Measurements from ENCODE around the gene HOXD8.
A peak's percentile ranks its signal among the peaks of the same experiment; 100 is the strongest.

Gene HOXD8

DNA sequence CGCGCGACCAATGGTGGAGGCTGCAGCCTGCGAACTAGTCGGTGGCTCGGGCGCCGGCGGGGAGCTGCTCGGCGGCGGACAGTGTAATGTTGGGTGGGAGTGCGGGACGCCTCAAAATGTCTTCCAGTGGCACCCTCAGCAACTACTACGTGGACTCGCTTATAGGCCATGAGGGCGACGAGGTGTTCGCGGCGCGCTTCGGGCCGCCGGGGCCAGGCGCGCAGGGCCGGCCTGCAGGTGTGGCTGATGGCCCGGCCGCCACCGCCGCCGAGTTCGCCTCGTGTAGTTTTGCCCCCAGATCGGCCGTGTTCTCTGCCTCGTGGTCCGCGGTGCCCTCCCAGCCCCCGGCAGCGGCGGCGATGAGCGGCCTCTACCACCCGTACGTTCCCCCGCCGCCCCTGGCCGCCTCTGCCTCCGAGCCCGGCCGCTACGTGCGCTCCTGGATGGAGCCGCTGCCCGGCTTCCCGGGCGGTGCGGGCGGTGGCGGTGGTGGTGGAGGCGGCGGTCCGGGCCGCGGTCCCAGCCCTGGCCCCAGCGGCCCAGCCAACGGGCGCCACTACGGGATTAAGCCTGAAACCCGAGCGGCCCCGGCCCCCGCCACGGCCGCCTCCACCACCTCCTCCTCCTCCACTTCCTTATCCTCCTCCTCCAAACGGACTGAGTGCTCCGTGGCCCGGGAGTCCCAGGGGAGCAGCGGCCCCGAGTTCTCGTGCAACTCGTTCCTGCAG, 6.7 kb upstream of the HOXD8 start, which contains the start of gene HOXD9:
HOXD9 (plus strand) TSS at position 37 of the 728 bp plus-strand sequence; CDS start at position 87, 50 bp downstream.
- CTCF ChIA-PET, result interaction anchor here (0.8 to 30.2 kb wide), 8 partner anchors 9 to 1040 kb away, joined by 3 to 1421 read pairs (median 14); no protein-coding TSS in a partner anchor
- TF ChIP-seq, protein P1, sequence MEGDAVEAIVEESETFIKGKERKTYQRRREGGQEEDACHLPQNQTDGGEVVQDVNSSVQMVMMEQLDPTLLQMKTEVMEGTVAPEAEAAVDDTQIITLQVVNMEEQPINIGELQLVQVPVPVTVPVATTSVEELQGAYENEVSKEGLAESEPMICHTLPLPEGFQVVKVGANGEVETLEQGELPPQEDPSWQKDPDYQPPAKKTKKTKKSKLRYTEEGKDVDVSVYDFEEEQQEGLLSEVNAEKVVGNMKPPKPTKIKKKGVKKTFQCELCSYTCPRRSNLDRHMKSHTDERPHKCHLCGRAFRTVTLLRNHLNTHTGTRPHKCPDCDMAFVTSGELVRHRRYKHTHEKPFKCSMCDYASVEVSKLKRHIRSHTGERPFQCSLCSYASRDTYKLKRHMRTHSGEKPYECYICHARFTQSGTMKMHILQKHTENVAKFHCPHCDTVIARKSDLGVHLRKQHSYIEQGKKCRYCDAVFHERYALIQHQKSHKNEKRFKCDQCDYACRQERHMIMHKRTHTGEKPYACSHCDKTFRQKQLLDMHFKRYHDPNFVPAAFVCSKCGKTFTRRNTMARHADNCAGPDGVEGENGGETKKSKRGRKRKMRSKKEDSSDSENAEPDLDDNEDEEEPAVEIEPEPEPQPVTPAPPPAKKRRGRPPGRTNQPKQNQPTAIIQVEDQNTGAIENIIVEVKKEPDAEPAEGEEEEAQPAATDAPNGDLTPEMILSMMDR (IDR thresholded peaks at IDR 0.05; ENCODE audit: insufficient read depth, low read length, missing control alignments), result no peak
- no peak for DNase-seq (ENCODE audit: low read depth, low spot score)
- POLR2A ChIA-PET, result no interaction called here
- H3K4me3 ChIP-seq (ENCODE audit: low read depth, low read length), result peak within 1 kb of the TSS; percentile 63

DNA sequence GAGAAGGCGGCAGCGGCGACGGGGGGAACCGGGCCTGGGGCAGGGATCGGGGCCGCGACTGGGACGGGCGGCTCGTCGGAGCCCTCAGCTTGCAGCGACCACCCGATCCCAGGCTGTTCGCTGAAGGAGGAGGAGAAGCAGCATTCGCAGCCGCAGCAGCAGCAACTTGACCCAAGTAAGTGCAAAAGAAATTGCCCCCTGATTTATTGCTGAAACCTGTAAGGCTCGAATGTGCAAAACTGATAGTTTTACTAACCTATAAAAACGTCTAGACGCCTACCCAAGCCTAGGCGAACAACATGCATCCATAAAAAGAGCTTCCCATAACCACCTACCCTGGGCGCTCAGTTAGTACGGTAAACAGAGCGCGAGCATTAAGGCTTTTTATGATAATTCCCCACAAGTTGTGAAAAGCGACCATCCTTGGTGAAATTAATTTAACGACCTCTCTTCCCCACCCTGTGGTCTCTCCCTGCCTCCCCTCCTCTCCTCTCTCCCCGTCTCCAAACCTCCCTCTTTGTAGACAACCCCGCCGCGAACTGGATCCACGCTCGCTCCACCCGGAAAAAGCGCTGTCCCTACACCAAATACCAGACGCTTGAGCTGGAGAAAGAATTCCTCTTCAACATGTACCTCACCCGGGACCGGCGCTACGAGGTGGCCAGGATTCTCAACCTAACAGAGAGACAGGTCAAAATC, 5.9 kb upstream of the HOXD8 start:
- CTCF ChIA-PET, result interaction anchor here (2.4 to 30.2 kb wide), 5 partner anchors 13 to 1039 kb away, joined by 14 to 1421 read pairs (median 74); no protein-coding TSS in a partner anchor
- POLR2A ChIA-PET, result no interaction called here
- TF ChIP-seq, protein P1 (IDR thresholded peaks at IDR 0.05; ENCODE audit: insufficient read depth, low read length, missing control alignments), result no peak
- H3K4me3 ChIP-seq (ENCODE audit: low read depth, low read length), result peak overlapping the region; percentile 63
- no peak for DNase-seq (ENCODE audit: low read depth, low spot score)

DNA sequence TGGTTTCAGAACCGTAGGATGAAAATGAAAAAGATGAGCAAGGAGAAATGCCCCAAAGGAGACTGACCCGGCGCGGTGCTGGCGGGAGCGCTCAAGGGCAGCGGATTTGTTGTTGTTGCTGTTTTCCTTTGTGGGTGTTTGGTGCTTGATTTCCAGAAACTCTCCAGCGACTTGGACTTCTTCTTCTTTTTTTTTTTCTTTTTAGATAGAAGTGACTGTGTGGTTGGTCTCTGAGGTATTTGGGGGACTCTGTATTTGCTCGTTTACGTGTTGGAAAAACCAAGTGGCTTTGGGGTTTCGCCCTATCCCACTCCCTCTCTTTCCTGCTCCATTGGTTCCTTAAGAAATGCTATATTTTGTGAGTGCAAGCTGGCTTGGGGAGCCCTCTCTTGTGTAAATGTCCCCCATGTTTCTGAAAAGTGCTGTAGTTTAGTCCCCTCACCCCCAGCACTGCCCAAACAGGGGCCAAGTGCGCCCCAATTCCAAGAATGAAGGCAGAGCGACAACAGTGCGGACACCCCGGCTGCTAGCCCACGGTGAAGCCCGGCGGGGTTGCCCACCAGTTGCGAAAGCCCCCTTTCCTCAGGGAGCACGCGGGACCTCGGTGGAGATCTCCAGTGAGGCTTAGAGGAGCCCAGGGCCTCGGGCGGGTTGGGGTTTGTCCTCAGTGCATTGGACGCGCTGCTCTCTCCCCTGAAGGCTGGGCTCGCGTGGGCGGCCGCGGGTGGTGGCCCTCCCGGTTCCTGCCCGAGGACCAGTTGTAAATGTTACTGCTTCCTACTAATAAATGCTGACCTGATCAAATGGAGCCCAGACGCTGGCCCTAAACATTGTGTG, 5.2 kb upstream of the HOXD8 start:
- peak overlapping the region; percentile 63 for H3K4me3 ChIP-seq (ENCODE audit: low read depth, low read length)
- ChIA-PET CTCF (interaction anchor here (2.4 to 30.2 kb wide), 8 partner anchors 9 to 1038 kb away, joined by 14 to 1421 read pairs (median 56); partner anchors contain the start of gene HOXD10), POLR2A (no interaction called here)
- no peak for DNase-seq (ENCODE audit: low read depth, low spot score)
- TF ChIP-seq, protein P1 (IDR thresholded peaks at IDR 0.05; ENCODE audit: insufficient read depth, low read length, missing control alignments), result no peak

DNA sequence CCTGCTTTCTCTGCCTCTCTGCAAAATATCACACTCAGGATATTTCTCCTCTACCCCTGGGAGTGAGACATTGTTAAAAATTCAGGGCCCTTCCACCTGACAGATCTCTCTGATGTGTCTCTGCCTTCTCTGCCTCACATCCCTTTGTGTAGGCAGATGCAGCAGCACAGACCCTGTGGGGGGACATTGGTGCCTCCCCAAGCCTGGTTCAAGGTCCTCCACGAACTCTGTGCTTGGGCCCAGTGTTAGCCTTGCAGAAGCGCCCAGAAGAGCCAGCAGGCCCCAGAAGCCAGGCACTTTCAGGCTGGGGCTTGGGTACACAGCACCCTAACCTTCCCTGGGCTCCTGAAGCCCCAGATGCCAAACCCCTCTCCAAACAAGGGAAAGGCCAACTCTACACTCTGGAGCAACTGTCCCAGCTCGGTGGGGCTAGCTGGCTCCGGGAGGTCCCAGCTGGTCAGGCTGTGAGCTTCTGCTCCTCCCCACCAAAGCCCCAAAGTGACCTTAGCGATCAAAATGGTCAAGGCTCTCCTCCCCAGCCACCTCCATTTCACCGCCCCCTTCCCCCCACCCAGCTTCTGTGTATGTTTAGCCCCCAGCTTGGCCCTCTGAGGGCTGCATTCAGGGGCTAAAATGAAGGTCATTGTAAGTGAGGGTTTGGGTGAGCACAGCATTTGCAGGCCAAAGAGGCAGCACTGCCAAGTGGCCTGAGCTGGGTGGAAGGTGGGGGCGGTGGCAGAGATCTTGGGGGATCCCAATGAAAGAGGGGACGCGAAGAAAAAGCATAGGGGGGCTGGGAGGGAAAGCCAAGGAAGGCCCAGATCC, 4.3 kb upstream of the HOXD8 start:
- TF ChIP-seq, protein P1 (IDR thresholded peaks at IDR 0.05; ENCODE audit: insufficient read depth, low read length, missing control alignments), result no peak
- ChIA-PET CTCF (interaction anchor here (2.7 to 30.2 kb wide), 9 partner anchors 10 to 1038 kb away, joined by 11 to 1421 read pairs (median 74); partner anchors contain the start of gene HOXD10), POLR2A (no interaction called here)
- DNase-seq (ENCODE audit: low read depth, low spot score), result no peak
- no peak overlapping the region for H3K4me3 ChIP-seq (ENCODE audit: low read depth, low read length)

DNA sequence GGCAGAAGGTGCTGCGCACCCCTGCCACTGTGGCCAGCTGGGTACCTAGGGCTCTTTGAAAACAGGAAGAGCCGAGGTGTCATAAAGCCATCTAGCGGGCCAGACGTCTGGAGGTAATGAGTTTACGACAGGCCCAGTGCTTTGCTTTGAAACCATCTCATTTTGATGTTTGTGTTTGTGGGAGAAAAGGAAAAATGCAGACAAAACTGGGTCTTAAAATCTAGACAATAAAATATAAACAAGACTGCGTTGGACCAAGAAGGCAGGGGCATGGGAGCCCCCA, 3.8 kb upstream of the HOXD8 start:
- CTCF ChIA-PET, result interaction anchor here (2.5 to 30.2 kb wide), 10 partner anchors 11 to 1037 kb away, joined by 11 to 1421 read pairs (median 65); partner anchors contain the start of gene HOXD10
- POLR2A ChIA-PET, result no interaction called here
- TF ChIP-seq, protein P1 (IDR thresholded peaks at IDR 0.05; ENCODE audit: insufficient read depth, low read length, missing control alignments), result no peak
- H3K4me3 ChIP-seq (ENCODE audit: low read depth, low read length), result no peak overlapping the region
- no peak for DNase-seq (ENCODE audit: low read depth, low spot score)

Measured in AG04449 (cell line).